ENCODE results near the gene ABCB6. TPM values are rescaled to one million over a fixed set of nuclear protein-coding genes. Genes with fewer than 3 reads are reported as not detected.

ABCB6 gene
- total RNA-seq, 1 donor from 2014 or later, result 18.2 TPM

- ATAC-seq (peak; percentile 6), DNase-seq (no peak)
- H3K36me3 ChIP-seq, result peaks cover 66% of the 10 kb centered on the region
Measured at GRCh38 chr2:219178377-219179175, 40.2 kb downstream of the ABCB6 start.

DNA sequence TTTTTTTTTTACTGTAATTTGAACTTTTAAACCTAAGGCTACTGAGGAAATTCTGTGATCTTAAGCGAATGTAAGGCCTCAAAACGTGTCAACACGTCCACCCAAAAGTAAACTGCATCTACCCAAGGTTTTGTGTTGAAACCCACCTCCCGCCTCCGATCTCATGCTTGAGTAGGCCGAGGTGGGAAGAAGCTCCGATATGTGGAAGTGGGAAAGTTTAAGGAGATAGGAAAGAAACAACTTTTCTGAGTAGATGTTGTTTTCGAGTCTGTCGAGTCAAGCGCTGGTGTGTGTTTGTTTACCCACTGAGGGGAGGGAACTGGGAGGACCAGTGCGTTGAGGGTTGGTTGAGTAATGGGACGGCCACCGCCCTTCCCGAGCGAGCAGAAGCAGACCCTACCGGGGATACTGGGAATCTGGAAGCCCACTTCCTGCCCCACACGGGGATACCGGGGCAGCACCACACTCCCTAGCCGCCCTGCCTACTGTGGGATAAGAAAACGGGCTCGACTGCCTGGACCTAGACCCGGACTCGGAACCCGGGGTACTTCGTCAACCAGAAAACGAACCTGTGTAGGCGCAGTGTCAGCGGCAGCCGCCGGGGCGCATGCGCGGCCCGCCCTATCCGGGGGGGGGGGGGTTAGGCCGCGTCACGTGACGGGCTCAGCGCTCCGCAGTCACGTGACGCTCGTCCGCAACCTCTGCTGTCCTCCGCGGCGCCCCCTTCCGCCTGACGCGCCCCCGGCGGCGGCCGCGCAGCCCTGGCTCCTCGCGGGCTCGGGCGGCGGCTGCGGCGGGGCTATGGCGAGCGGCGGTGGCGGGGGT is 41.0 kb downstream of the ABCB6 start, which contains the start of gene RETREG2:
TSS of gene RETREG2 (plus strand) at position 724 of the 825 bp plus-strand sequence. CDS start at position 802, 78 bp downstream.
- intact Hi-C loops (cut with DNase I), result loop anchor here (10.0 kb wide), 1 partner anchor 47 kb away; the partner anchor contains the start of genes ANKZF1 and ATG9A
- DNase-seq (peak; percentile 92), ATAC-seq (peak; percentile 82)
- H3K4me1 ChIP-seq, result peaks cover 28% of the 10 kb centered on the region
- peaks cover 66% of the 10 kb centered on the region for H3K36me3 ChIP-seq
- peak within 1 kb of the TSS; percentile 73 for H3K4me3 ChIP-seq
- TF ChIP-seq, protein P1, sequence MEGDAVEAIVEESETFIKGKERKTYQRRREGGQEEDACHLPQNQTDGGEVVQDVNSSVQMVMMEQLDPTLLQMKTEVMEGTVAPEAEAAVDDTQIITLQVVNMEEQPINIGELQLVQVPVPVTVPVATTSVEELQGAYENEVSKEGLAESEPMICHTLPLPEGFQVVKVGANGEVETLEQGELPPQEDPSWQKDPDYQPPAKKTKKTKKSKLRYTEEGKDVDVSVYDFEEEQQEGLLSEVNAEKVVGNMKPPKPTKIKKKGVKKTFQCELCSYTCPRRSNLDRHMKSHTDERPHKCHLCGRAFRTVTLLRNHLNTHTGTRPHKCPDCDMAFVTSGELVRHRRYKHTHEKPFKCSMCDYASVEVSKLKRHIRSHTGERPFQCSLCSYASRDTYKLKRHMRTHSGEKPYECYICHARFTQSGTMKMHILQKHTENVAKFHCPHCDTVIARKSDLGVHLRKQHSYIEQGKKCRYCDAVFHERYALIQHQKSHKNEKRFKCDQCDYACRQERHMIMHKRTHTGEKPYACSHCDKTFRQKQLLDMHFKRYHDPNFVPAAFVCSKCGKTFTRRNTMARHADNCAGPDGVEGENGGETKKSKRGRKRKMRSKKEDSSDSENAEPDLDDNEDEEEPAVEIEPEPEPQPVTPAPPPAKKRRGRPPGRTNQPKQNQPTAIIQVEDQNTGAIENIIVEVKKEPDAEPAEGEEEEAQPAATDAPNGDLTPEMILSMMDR (IDR thresholded peaks at IDR 0.05), result peak; percentile 32
- H3K27ac ChIP-seq, result peak within 1 kb of the TSS; percentile 98
- no peaks in the 10 kb centered on the region for H3K9me3 ChIP-seq
- H3K27me3 ChIP-seq, result no peaks in the 10 kb centered on the region

More at GRCh38 chr2:219178377-219179175, 40.2 kb downstream of the ABCB6 start:
- TF ChIP-seq, protein P1 (IDR thresholded peaks at IDR 0.05), result no peak
- H3K27me3 ChIP-seq, result no peaks in the 10 kb centered on the region
- H3K4me3 ChIP-seq, result peak overlapping the region; percentile 73
- peaks cover 28% of the 10 kb centered on the region for H3K4me1 ChIP-seq
- no peaks in the 10 kb centered on the region for H3K9me3 ChIP-seq
- H3K27ac ChIP-seq, result peak overlapping the region; percentile 98
- intact Hi-C loops (cut with DNase I), result loop anchor here (10.0 kb wide), 1 partner anchor 46 kb away; the partner anchor contains the start of genes ANKZF1 and ATG9A

GRCh38 chr2:219176818-219177551 is 41.8 kb downstream of the ABCB6 start, which contains the start of gene CNPPD1:
Gene CNPPD1 (minus strand): TSS chr2:219176925. CDS start chr2:219176828, 97 bp downstream.
- peaks cover 66% of the 10 kb centered on the region for H3K36me3 ChIP-seq
- H3K27ac ChIP-seq, result peak within 1 kb of the TSS; percentile 98
- DNase-seq (peak; percentile 97), ATAC-seq (peak; percentile 91)
- H3K4me1 ChIP-seq, result peaks cover 28% of the 10 kb centered on the region
- H3K27me3 ChIP-seq, result no peaks in the 10 kb centered on the region
- H3K4me3 ChIP-seq, result peak within 1 kb of the TSS; percentile 73
- TF ChIP-seq, protein P1 (IDR thresholded peaks at IDR 0.05), result no peak
- no peaks in the 10 kb centered on the region for H3K9me3 ChIP-seq
- intact Hi-C loops (cut with DNase I), result loop anchor here (10.0 kb wide), 1 partner anchor 48 kb away; the partner anchor contains the start of genes ANKZF1 and ATG9A

- H3K27me3 ChIP-seq, result no peaks in the 10 kb centered on the region
- peak overlapping the region; percentile 73 for H3K4me3 ChIP-seq
- ATAC-seq, result peak; percentile 49
- TF ChIP-seq, protein P1 (IDR thresholded peaks at IDR 0.05), result peak; percentile 5
- peak overlapping the region; percentile 98 for H3K27ac ChIP-seq
- no peaks in the 10 kb centered on the region for H3K9me3 ChIP-seq
- intact Hi-C loops (cut with DNase I), result loop anchor here (10.0 kb wide), 1 partner anchor 49 kb away; the partner anchor contains the start of genes ANKZF1 and ATG9A
- H3K4me1 ChIP-seq, result peaks cover 32% of the 10 kb centered on the region
- peak; percentile 79 for DNase-seq
- H3K36me3 ChIP-seq, result peaks cover 59% of the 10 kb centered on the region
Measured at GRCh38 chr2:219175928-219176817, 42.6 kb downstream of the ABCB6 start.

All from upper lobe of right lung (tissue), 1 donor.